Upper lobe of left lung (tissue), 6 donors: Measurements from ENCODE around the gene FBXW8. TPM values are rescaled to one million over a fixed set of nuclear protein-coding genes. Genes with fewer than 3 reads are reported as not detected.

Experiments used
- ATAC-seq, 2 donors: fragments of 200-7000 bp; cut with Tn5 transposase; one replicate each; pipeline ENCODE4 v1.9.1; 2022; ENCODE audit warnings: mild to moderate bottlenecking in 2 of 2, moderate library complexity in 2 of 2; ENCODE audit not compliant: low FRiP score in 2 of 2
- DNase-seq, 2 donors: peaks; one replicate each; pipeline ENCODE4 v3.0.0-alpha.2; 2019 to 2020
- H3K27ac ChIP-seq, 4 donors: fragments of 200-600 bp; sonication (generic); one replicate each; pipeline ENCODE4 v1.5.1; 2016 to 2019
- H3K27me3 ChIP-seq, 4 donors: fragments of 200-600 bp; sonication (generic); one replicate each; pipeline ENCODE4 v1.5.1; 2017 to 2019
- H3K36me3 ChIP-seq, 4 donors: fragments of 200-600 bp; sonication (generic); one replicate each; pipeline ENCODE4 v1.5.1; 2016 to 2019
- H3K4me1 ChIP-seq, 4 donors: fragments of 200-600 bp; sonication (generic); one replicate each; pipeline ENCODE4 v1.5.1; 2018 to 2019
- H3K4me3 ChIP-seq, 4 donors: fragments of 200-600 bp; sonication (generic); one replicate each; pipeline ENCODE4 v1.5.1; 2017 to 2019; ENCODE audit warnings: mild to moderate bottlenecking in 2 of 4, moderate library complexity in 1 of 4
- H3K9me3 ChIP-seq, 4 donors: fragments of 200-600 bp; sonication (generic); one replicate each; pipeline ENCODE4 v1.5.1; 2018 to 2019
- EP300 ChIP-seq, 4 donors: sonication (generic); formaldehyde crosslinking; IDR thresholded peaks; one replicate each; pipeline ENCODE4 v1.5.1; 2017; ENCODE audit warnings: antibody characterized with exemption in 4 of 4, control low read depth in 2 of 4
- POLR2A ChIP-seq, 4 donors: fragments of 450-650 bp; IDR thresholded peaks; one replicate each; pipeline ENCODE4 v1.5.1; 2016 to 2017; ENCODE audit warnings: antibody characterized with exemption in 4 of 4, mild to moderate bottlenecking in 2 of 4
- POLR2AphosphoS5 ChIP-seq, 2 donors: sonication (generic); formaldehyde crosslinking; IDR thresholded peaks; one replicate each; pipeline ENCODE4 v1.5.1; 2017; ENCODE audit warnings: antibody characterized with exemption in 2 of 2
- WGBS, 2 donors: methylation state at CpG; one replicate each; pipeline ENCODE4 v1.1.5; 2017 to 2018; 5-methylcytosine and 5-hydroxymethylcytosine counted together
- total RNA-seq, 6 donors: library from RNA; depleted of rRNA in 4 of 6; stranded (reverse); fragments of >200 nt in 4 of 6; gene quantifications; one replicate each; pipeline versions ENCODE4 v1.1.0 to v1.2.1, GENCODE V29; 2016 to 2021
- TF ChIP-seq, protein P1 (sequence below), 6 experiments: fragments of 450-650 bp in 4 of 6; fragments of 200-600 bp in 2 of 6; sonication (generic) in 2 of 6; IDR thresholded peaks; one replicate each; pipeline ENCODE4 v1.5.1; 2016 to 2019; ENCODE audit warnings: antibody characterized with exemption in 6 of 6
- donor health status: DM: no; HTN: no; CAD: no; lungs with moderate emphysema.
- donor health status: DM: no; HTN: yes; CAD: no; lungs with severe emphysema.

The FBXW8 gene
- total RNA-seq, 6 donors from 2014 or later, result 14.7 to 52.4 (median 18.6) TPM

DNA sequence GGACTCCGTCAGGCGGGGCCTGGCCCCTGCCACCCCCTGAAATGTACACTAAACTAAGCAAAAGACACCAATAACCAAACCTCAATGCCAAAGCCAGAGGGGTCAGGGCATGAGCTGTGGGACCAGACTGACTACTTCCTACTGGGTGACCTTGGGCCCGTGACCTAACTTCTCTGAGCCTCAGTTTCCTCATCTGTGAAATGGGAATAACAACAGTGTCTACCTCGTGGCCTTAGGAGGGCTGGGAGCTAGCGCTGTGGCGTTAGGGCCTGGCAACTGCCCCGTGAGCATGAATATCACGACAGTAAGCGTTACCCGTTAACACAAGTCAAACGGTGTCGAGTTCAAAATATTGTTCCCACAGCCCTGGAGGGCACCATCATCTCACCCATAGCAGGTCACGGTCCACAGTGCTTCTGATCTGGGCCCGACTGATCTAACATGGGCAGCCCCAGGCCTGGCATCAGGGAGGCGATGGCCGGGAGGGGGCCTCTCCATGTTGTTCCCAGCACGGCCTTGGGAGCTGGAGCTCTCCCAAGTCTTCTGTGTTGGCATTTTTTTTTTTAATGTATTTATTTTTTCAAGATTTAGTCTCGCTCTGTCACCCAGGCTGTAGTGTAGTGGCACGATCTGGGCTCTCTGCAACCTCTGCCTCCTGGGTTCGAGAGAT lies 136.2 kb downstream of the FBXW8 start:
- Histone ChIP-seq H3K9me3 (no peaks in the 10 kb centered on the region), H3K4me1 (peaks cover 7 to 20% (median 10%) of the 10 kb centered on the region in 4 donors), H3K27me3 (no peaks in the 10 kb centered on the region), H3K36me3 (no peaks in the 10 kb centered on the region), H3K4me3 (no peak overlapping the region), H3K27ac (no peak overlapping the region)
- ATAC-seq (no peak), DNase-seq (no peak)
- TF ChIP-seq EP300 (IDR thresholded peaks at IDR 0.05) (no peak), POLR2AphosphoS5 (IDR thresholded peaks at IDR 0.05) (no peak), POLR2A (IDR thresholded peaks at IDR 0.05) (no peak)
- TF ChIP-seq, protein P1, sequence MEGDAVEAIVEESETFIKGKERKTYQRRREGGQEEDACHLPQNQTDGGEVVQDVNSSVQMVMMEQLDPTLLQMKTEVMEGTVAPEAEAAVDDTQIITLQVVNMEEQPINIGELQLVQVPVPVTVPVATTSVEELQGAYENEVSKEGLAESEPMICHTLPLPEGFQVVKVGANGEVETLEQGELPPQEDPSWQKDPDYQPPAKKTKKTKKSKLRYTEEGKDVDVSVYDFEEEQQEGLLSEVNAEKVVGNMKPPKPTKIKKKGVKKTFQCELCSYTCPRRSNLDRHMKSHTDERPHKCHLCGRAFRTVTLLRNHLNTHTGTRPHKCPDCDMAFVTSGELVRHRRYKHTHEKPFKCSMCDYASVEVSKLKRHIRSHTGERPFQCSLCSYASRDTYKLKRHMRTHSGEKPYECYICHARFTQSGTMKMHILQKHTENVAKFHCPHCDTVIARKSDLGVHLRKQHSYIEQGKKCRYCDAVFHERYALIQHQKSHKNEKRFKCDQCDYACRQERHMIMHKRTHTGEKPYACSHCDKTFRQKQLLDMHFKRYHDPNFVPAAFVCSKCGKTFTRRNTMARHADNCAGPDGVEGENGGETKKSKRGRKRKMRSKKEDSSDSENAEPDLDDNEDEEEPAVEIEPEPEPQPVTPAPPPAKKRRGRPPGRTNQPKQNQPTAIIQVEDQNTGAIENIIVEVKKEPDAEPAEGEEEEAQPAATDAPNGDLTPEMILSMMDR (IDR thresholded peaks at IDR 0.05), result no peak
- 95 to 96% methylated on average over 19 to 20 of the region's 20 CpGs for WGBS, 2 donors

DNA sequence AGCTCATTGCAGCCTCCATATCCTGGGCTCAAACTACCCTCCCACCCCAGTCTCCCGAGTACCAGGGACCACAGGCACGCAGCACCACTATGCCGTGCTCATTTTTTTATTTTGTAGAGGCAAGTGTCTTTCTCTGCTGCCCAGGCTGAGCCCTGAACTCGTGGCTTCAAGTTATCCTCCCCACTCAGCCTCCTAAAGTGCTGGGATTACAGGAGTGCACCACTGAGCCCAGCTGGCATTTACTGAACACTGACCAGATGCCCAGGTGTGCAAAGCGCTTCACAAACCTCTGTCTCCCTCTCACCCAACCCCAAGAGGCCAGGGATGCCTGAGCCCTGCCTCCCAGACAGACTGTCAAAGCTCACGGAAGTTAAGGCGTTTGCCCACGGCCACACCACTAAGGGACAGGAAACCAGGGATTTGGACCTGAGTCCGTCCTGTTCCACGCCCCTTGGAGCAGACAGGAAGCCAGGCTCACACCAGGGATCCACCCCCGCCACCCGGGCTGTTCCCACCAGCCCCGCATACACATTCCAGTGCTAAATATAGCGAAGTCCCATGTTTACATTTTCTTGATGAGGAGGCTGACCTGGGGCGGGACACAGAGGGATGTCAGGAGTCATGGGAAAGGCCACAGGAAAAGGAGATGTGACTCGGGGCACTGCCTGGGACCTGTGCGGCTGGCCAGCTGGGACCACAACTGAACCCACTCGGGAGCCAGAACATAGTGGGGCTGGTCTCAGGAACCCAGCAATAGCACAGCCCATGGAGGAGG lies 137.2 kb downstream of the FBXW8 start:
- Histone ChIP-seq H3K4me1 (peaks cover 7 to 20% (median 10%) of the 10 kb centered on the region in 4 donors), H3K4me3 (no peak overlapping the region), H3K27me3 (no peaks in the 10 kb centered on the region), H3K27ac (peak overlapping the region in 1 of 4 donors; percentile 5), H3K9me3 (no peaks in the 10 kb centered on the region), H3K36me3 (no peaks in the 10 kb centered on the region)
- 46 to 53% methylated on average over 14 to 18 of the region's 18 CpGs for WGBS, 2 donors
- ATAC-seq (peak in 1 of 2 donors; percentile 5), DNase-seq (peak in 1 of 2 donors; percentile 37)
- TF ChIP-seq POLR2A (IDR thresholded peaks at IDR 0.05), result no peak
- TF ChIP-seq, protein P1 (IDR thresholded peaks at IDR 0.05), result no peak
- peak in 2 of 4 donors; percentile 25 to 38 for TF ChIP-seq EP300 (IDR thresholded peaks at IDR 0.05)
- peak in 1 of 2 donors; percentile 54 for TF ChIP-seq POLR2AphosphoS5 (IDR thresholded peaks at IDR 0.05)

DNA sequence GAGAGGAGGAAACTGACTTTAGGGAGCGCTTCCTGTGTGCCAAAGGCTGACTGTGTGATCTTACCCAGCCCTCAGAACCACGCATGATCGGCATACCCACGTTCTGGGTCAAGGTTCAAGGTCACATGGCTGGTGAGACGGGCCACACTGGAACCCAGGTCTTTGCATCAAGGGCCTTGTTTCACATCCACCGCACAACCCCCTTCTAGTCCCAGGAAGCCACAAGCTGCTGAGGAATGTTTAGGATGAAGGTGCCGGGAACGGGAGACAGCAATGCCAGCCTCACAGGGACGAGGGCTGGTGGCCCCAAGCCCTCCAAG lies 137.8 kb downstream of the FBXW8 start:
- Histone ChIP-seq H3K27me3 (no peaks in the 10 kb centered on the region), H3K36me3 (no peaks in the 10 kb centered on the region), H3K4me3 (no peak overlapping the region), H3K9me3 (no peaks in the 10 kb centered on the region), H3K4me1 (peaks cover 7 to 20% (median 10%) of the 10 kb centered on the region in 4 donors), H3K27ac (peak overlapping the region in 1 of 4 donors; percentile 19)
- 58 to 79% methylated on average over 4 to 9 of the region's 9 CpGs for WGBS, 2 donors
- no peak for ATAC-seq
- no peak for DNase-seq
- TF ChIP-seq POLR2AphosphoS5 (IDR thresholded peaks at IDR 0.05) (no peak), POLR2A (IDR thresholded peaks at IDR 0.05) (no peak), EP300 (IDR thresholded peaks at IDR 0.05) (no peak)
- TF ChIP-seq, protein P1 (IDR thresholded peaks at IDR 0.05), result no peak

DNA sequence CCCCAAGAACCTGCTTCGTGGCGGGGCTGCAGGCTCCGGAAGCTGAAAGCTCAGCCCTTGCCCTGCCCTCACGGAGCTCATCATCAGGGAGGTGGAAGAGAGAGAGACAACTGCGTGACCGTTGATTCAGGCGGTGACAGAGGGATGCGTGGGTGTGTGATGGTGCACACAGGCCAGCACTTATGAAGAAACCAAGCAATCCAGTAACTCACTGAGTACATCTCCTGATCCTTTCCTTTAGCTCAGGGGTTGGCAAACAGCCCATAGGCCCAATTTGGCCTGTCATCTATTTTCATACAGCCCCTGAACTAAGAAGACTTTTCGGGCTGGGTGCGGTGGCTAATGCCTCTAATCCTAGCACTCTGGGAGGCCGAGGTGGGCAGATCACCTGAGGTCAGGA lies 138.5 kb downstream of the FBXW8 start:
- ATAC-seq (no peak), DNase-seq (no peak)
- H3K27me3 ChIP-seq, result no peaks in the 10 kb centered on the region
- WGBS, 2 donors, result 94 to 95% methylated on average over 10 to 11 of the region's 11 CpGs
- no peaks in the 10 kb centered on the region for H3K36me3 ChIP-seq
- TF ChIP-seq, protein P1 (IDR thresholded peaks at IDR 0.05), result no peak
- no peak overlapping the region for H3K4me3 ChIP-seq
- H3K9me3 ChIP-seq, result no peaks in the 10 kb centered on the region
- peak overlapping the region in 1 of 4 donors; percentile 19 for H3K27ac ChIP-seq
- peaks cover 7 to 20% (median 10%) of the 10 kb centered on the region in 4 donors for H3K4me1 ChIP-seq
